Inferior parietal cortex (tissue), 1 donor: ENCODE measurements around the gene METTL22.

Experiments
- DNase-seq: peaks from one replicate; pipeline ENCODE4 v3.0.0-alpha.2; 2016; ENCODE audit errors: extremely low spot score

METTL22 gene

GRCh38 chr16:8621572-8622314, at the start of gene METTL22:
METTL22 (plus strand) TSS chr16:8621698; CDS start chr16:8625666, 3,968 bp downstream.
- DNase-seq, result peak; percentile 88

GRCh38 chr16:8572063-8572918, 49.2 kb upstream of the METTL22 start:
- no peak for DNase-seq

- peak; percentile 46 for DNase-seq
These were observed 48.4 kb upstream of the METTL22 start for GRCh38 chr16:8572919-8573724.

- no peak for DNase-seq
These were observed 46.1 kb upstream of the METTL22 start for GRCh38 chr16:8575399-8575798.

GRCh38 chr16:8576141-8577004, 45.1 kb upstream of the METTL22 start:
- DNase-seq, result no peak

- no peak for DNase-seq
These were observed 43.7 kb upstream of the METTL22 start for GRCh38 chr16:8577678-8578304.

GRCh38 chr16:8579559-8579958, 41.9 kb upstream of the METTL22 start:
- no peak for DNase-seq

- peak; percentile 39 for DNase-seq
These were observed 39.5 kb upstream of the METTL22 start for GRCh38 chr16:8581831-8582580.

GRCh38 chr16:8583199-8583598, 38.3 kb upstream of the METTL22 start:
- no peak for DNase-seq

GRCh38 chr16:8583732-8584131, 37.8 kb upstream of the METTL22 start:
- DNase-seq, result no peak

- no peak for DNase-seq
These were observed 36.5 kb upstream of the METTL22 start for GRCh38 chr16:8585041-8585440.

GRCh38 chr16:8585857-8586256, 35.6 kb upstream of the METTL22 start:
- no peak for DNase-seq

- no peak for DNase-seq
These were observed 34.4 kb upstream of the METTL22 start for GRCh38 chr16:8587065-8587464.

GRCh38 chr16:8588682-8589056, 32.8 kb upstream of the METTL22 start:
- DNase-seq, result no peak

- no peak for DNase-seq
These were observed 32.2 kb upstream of the METTL22 start for GRCh38 chr16:8589057-8589899.

GRCh38 chr16:8589900-8590688, 31.4 kb upstream of the METTL22 start, which contains the start of gene TMEM114:
TMEM114 (minus strand) TSS chr16:8590511; CDS start chr16:8589838, 673 bp downstream.
- no peak for DNase-seq

- DNase-seq, result no peak
These were observed 30.7 kb upstream of the METTL22 start for GRCh38 chr16:8590811-8591210.

GRCh38 chr16:8591451-8591850, 30.0 kb upstream of the METTL22 start:
- DNase-seq, result no peak
